GM23338 (cell line): ENCODE results near the gene AMTN.

ENCODE experiments used
- EZH2 ChIP-seq: fragments of 200-600 bp; sonication (generic); IDR thresholded peaks from one replicate; pipeline ENCODE4 v1.8.0; 2017; ENCODE audit warnings: antibody characterized with exemption, mild to moderate bottlenecking, low read depth; ENCODE audit not compliant: unreplicated experiment
- POLR2AphosphoS5 ChIP-seq: IDR thresholded peaks from 2 replicates; pipeline ENCODE4 v1.6.1; 2016; ENCODE audit warnings: antibody characterized with exemption, low read depth
- TF ChIP-seq, protein P1 (sequence below), 2 experiments: fragments of 200-600 bp in 1 of 2; sonication (generic) in 1 of 2; conservative IDR thresholded peaks; 2 replicates each; pipeline versions ENCODE4 v1.5.1 to v1.6.1; 2016 to 2017; ENCODE audit warnings: antibody characterized with exemption in 2 of 2, low read depth in 2 of 2, mild to moderate bottlenecking in 2 of 2, moderate library complexity in 1 of 2

DNA sequence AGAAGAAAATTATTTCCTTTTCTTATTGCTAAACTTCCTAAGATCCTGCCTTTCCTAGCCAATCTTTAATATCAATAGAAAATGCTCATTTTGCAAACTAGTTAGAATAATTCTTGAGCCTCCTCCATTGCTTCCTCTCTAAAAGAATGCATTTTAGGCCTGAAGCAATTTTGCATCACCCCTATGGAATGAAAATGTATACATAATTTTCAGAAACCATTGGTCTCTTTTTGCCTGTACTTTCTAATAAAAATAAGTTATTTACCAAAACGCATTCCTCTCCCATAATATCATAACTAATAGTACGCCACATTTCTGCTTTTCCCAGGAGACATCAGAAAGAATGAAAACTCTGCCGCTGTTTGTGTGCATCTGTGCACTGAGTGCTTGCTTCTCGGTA is 44.7 kb upstream of the AMTN start:
- TF ChIP-seq EZH2 (no peak), POLR2AphosphoS5 (no peak)
- TF ChIP-seq, protein P1, sequence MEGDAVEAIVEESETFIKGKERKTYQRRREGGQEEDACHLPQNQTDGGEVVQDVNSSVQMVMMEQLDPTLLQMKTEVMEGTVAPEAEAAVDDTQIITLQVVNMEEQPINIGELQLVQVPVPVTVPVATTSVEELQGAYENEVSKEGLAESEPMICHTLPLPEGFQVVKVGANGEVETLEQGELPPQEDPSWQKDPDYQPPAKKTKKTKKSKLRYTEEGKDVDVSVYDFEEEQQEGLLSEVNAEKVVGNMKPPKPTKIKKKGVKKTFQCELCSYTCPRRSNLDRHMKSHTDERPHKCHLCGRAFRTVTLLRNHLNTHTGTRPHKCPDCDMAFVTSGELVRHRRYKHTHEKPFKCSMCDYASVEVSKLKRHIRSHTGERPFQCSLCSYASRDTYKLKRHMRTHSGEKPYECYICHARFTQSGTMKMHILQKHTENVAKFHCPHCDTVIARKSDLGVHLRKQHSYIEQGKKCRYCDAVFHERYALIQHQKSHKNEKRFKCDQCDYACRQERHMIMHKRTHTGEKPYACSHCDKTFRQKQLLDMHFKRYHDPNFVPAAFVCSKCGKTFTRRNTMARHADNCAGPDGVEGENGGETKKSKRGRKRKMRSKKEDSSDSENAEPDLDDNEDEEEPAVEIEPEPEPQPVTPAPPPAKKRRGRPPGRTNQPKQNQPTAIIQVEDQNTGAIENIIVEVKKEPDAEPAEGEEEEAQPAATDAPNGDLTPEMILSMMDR (conservative IDR thresholded peaks at IDR 0.05; ENCODE audit: low read depth in 2 of 2), result no peak
